Activated B cell treated with CpG ODN at 0.5 μM for 24 hours (primary cell): Measurements from ENCODE around the gene RPS6KL1. TPM values are rescaled to one million over a fixed set of nuclear protein-coding genes. Genes with fewer than 3 reads are reported as not detected.

Experiments used
- ATAC-seq: fragments of 200-7000 bp; cut with Tn5 transposase; one replicate; pipeline ENCODE4 v1.10.0; 2021; ENCODE audit warnings: low read depth, mild to moderate bottlenecking, moderate library complexity
- CTCF ChIA-PET: fragments of 350-600 bp; sonication (Branson Sonifier 250); formaldehyde crosslinking; loops from one replicate; lab custom pipeline; 2021; ENCODE audit warnings: antibody characterized with exemption; lab: Charles Lee
- POLR2A ChIA-PET: fragments of 350-600 bp; sonication (Branson Sonifier 250); formaldehyde crosslinking; loops from one replicate; lab custom pipeline; 2021; ENCODE audit warnings: antibody characterized with exemption; lab: Charles Lee
- DNase-seq: peaks from one replicate; pipeline ENCODE4 v3.0.0; 2022
- H3K27ac Mint-ChIP-seq: one replicate; pipeline ENCODE4 v1.8.0; 2020; ENCODE audit warnings: mixed read lengths
- H3K27me3 Mint-ChIP-seq: one replicate; pipeline ENCODE4 v1.8.0; 2021; ENCODE audit warnings: mixed read lengths
- H3K36me3 Mint-ChIP-seq: one replicate; pipeline ENCODE4 v1.8.0; 2021; ENCODE audit warnings: low read depth, mixed read lengths
- H3K4me1 Mint-ChIP-seq: one replicate; pipeline ENCODE4 v1.8.0; 2021; ENCODE audit warnings: mixed read lengths
- H3K4me3 Mint-ChIP-seq: one replicate; pipeline ENCODE4 v1.8.0; 2020; ENCODE audit warnings: mild to moderate bottlenecking, mixed read lengths
- H3K9me3 Mint-ChIP-seq: one replicate; pipeline ENCODE4 v1.8.0; 2020; ENCODE audit warnings: mixed read lengths
- CTCF ChIP-seq: fragments of 200-600 bp; IDR thresholded peaks from one replicate; pipeline ENCODE4 v1.8.0; 2022; ENCODE audit warnings: antibody characterized with exemption, mild to moderate bottlenecking
- intact Hi-C: fragments of 100-400 bp; cut with micrococcal nuclease; formaldehyde crosslinking; loops from one replicate; pipeline ENCODE4 v1.15.1; 2024
- total RNA-seq: library from RNA; stranded (reverse); gene quantifications from 2 replicates; pipeline ENCODE4 v1.2.3, GENCODE V29; 2022

The RPS6KL1 gene
- total RNA-seq, 1 donor from 2014 or later = 5.2 TPM

GRCh38 chr14:74864198-74864597 is 58.9 kb downstream of the RPS6KL1 start:
- intact Hi-C loops = loop anchor here (5.0 kb wide), 2 partner anchors 83 to 158 kb away; no protein-coding TSS in a partner anchor
- Mint-ChIP-seq H3K4me3 (no peak overlapping the region), H3K27ac (no peak overlapping the region), H3K27me3 (no peaks in the 10 kb centered on the region), H3K4me1 (peaks cover 4% of the 10 kb centered on the region), H3K9me3 (no peaks in the 10 kb centered on the region), H3K36me3 (no peaks in the 10 kb centered on the region)
- no peak for TF ChIP-seq CTCF
- CTCF ChIA-PET = interaction anchor here (10.2 kb wide), 1 partner anchor 43 kb away, joined by 288 read pairs; no protein-coding TSS in a partner anchor
- DNase-seq = no peak
- ATAC-seq = no peak
- POLR2A ChIA-PET = no interaction called here

- POLR2A ChIA-PET = no interaction called here
- no peak for DNase-seq
- intact Hi-C loops = loop anchor here (5.0 kb wide), 2 partner anchors 84 to 159 kb away; no protein-coding TSS in a partner anchor
- ATAC-seq = no peak
- no peak overlapping the region for H3K4me3 Mint-ChIP-seq
- no peaks in the 10 kb centered on the region for H3K27me3 Mint-ChIP-seq
- no peaks in the 10 kb centered on the region for H3K36me3 Mint-ChIP-seq
- CTCF ChIA-PET = interaction anchor here (1.0 to 10.2 kb wide), 5 partner anchors 9 to 225 kb away, joined by 3 to 288 read pairs (median 24); no protein-coding TSS in a partner anchor
- H3K4me1 Mint-ChIP-seq = peaks cover 4% of the 10 kb centered on the region
- TF ChIP-seq CTCF = no peak
- no peaks in the 10 kb centered on the region for H3K9me3 Mint-ChIP-seq
- no peak overlapping the region for H3K27ac Mint-ChIP-seq
Observed at GRCh38 chr14:74863274-74863673, 59.8 kb downstream of the RPS6KL1 start.

GRCh38 chr14:74861734-74862090 is 61.3 kb downstream of the RPS6KL1 start:
- Mint-ChIP-seq H3K4me1 (peaks cover 4% of the 10 kb centered on the region), H3K27me3 (no peaks in the 10 kb centered on the region), H3K36me3 (peaks cover 1% of the 10 kb centered on the region), H3K4me3 (no peak overlapping the region), H3K27ac (no peak overlapping the region), H3K9me3 (no peaks in the 10 kb centered on the region)
- DNase-seq (no peak), ATAC-seq (no peak)
- POLR2A ChIA-PET = interaction anchor here (1.8 to 2.2 kb wide), 2 partner anchors 44 to 80 kb away, joined by 5 to 12 read pairs; no protein-coding TSS in a partner anchor
- no peak for TF ChIP-seq CTCF
- intact Hi-C loops = loop anchor here (1.0 to 5.0 kb wide), 6 partner anchors 44 to 442 kb away; no protein-coding TSS in a partner anchor
- CTCF ChIA-PET = interaction anchor here (0.9 to 10.2 kb wide), 26 partner anchors 10 to 269 kb away, joined by 3 to 288 read pairs (median 8); partner anchors contain the start of genes EIF2B2, PROX2 and RPS6KL1

- Mint-ChIP-seq H3K4me1 (peaks cover 6% of the 10 kb centered on the region), H3K4me3 (no peak overlapping the region), H3K36me3 (peaks cover 3% of the 10 kb centered on the region), H3K9me3 (no peaks in the 10 kb centered on the region), H3K27ac (no peak overlapping the region), H3K27me3 (no peaks in the 10 kb centered on the region)
- TF ChIP-seq CTCF = no peak
- DNase-seq = peak; percentile 82
- ChIA-PET CTCF (interaction anchor here (0.6 to 10.2 kb wide), 39 partner anchors 11 to 443 kb away, joined by 3 to 288 read pairs (median 7); partner anchors contain the start of genes EIF2B2, PROX2 and RPS6KL1), POLR2A (interaction anchor here (0.9 to 2.2 kb wide), 4 partner anchors 32 to 227 kb away, joined by 3 to 12 read pairs (median 4); no protein-coding TSS in a partner anchor)
- intact Hi-C loops = loop anchor here (1.0 to 5.0 kb wide), 6 partner anchors 44 to 442 kb away; no protein-coding TSS in a partner anchor
- ATAC-seq = peak; percentile 74
Observed at GRCh38 chr14:74860899-74861733, 61.9 kb downstream of the RPS6KL1 start.
